ENCODE measurements around the gene DIP2B. TPM values are rescaled to one million over a fixed set of nuclear protein-coding genes. Genes with fewer than 3 reads are reported as not detected.
A peak's percentile ranks its signal among the peaks of the same experiment; 100 is the strongest.
"Not testable (repeated sequence)": the region's sequence is repeated elsewhere in the genome, so short reads cannot be mapped to it uniquely, and the experiment has no call there.

DIP2B gene
- total RNA-seq, 2 experiments from 2014 or later: 29.5 to 30.0 TPM

- H3K36me3 ChIP-seq (ENCODE audit: insufficient read depth, low read length): no peaks in the 10 kb centered on the region
- ATAC-seq (ENCODE audit: poor library complexity) (no peak), DNase-seq (no peak)
- H3K27me3 ChIP-seq (ENCODE audit: control insufficient read depth in 1 of 2, insufficient read depth in 2 of 2, low read length in 2 of 2): no peaks in the 10 kb centered on the region
- intact Hi-C loops (cut with DNase I, micrococcal nuclease): loop anchor here in 1 of 2 experiments (5.0 kb wide), 1 partner anchor 33 kb away; no protein-coding TSS in a partner anchor
- Mint-ChIP-seq H3K9me3 (no peaks in the 10 kb centered on the region), H3K36me3 (ENCODE audit: low read depth) (peaks cover 11% of the 10 kb centered on the region), H3K27ac (no peak overlapping the region), H3K27me3 (no peaks in the 10 kb centered on the region), H3K4me3 (peak overlapping the region; percentile 23), H3K4me1 (ENCODE audit: low read depth) (peaks cover 39% of the 10 kb centered on the region)
- H3K9me3 ChIP-seq (ENCODE audit: control insufficient read depth in 1 of 2, insufficient read depth in 1 of 2, low read length in 2 of 2): no peaks in the 10 kb centered on the region
- H3K4me1 ChIP-seq (ENCODE audit: insufficient read depth, low read length): peaks cover 67% of the 10 kb centered on the region
- no peak overlapping the region for H3K4me3 ChIP-seq (ENCODE audit: low read length)
- no peak for TF ChIP-seq CTCF (IDR thresholded peaks at IDR 0.05)
- peak overlapping the region; percentile 55 to 67 for H3K27ac ChIP-seq (ENCODE audit: low read depth in 1 of 2, low read length in 2 of 2)
- CTCF ChIA-PET: interaction anchor here (2.3 to 2.4 kb wide), 2 partner anchors 10 to 15 kb away, joined by 6 to 12 read pairs; partner anchors contain the start of gene DIP2B
- POLR2A ChIA-PET: interaction anchor here (5.3 kb wide), 1 partner anchor 12 kb away, joined by 75 read pairs; no protein-coding TSS in a partner anchor
These were observed 14.6 kb downstream of the DIP2B start for GRCh38 chr12:50519353-50519752.

- Histone ChIP-seq H3K27me3 (ENCODE audit: control insufficient read depth in 1 of 2, insufficient read depth in 2 of 2, low read length in 2 of 2) (no peaks in the 10 kb centered on the region), H3K36me3 (ENCODE audit: insufficient read depth, low read length) (no peaks in the 10 kb centered on the region), H3K4me3 (ENCODE audit: low read length) (peak overlapping the region; percentile 3), H3K9me3 (ENCODE audit: control insufficient read depth in 1 of 2, insufficient read depth in 1 of 2, low read length in 2 of 2) (no peaks in the 10 kb centered on the region), H3K4me1 (ENCODE audit: insufficient read depth, low read length) (peaks cover 56% of the 10 kb centered on the region), H3K27ac (ENCODE audit: low read depth in 1 of 2, low read length in 2 of 2) (peak overlapping the region; percentile 55 to 67)
- H3K27ac Mint-ChIP-seq: no peak overlapping the region
- no peak for ATAC-seq (ENCODE audit: poor library complexity)
- H3K4me3 Mint-ChIP-seq: peak overlapping the region; percentile 73
- no peak for TF ChIP-seq CTCF (IDR thresholded peaks at IDR 0.05)
- H3K4me1 Mint-ChIP-seq (ENCODE audit: low read depth): peaks cover 33% of the 10 kb centered on the region
- intact Hi-C loops (cut with DNase I, micrococcal nuclease): no loop called here
- no peaks in the 10 kb centered on the region for H3K9me3 Mint-ChIP-seq
- no peaks in the 10 kb centered on the region for H3K27me3 Mint-ChIP-seq
- DNase-seq: peak in 1 of 14 experiments; percentile 32
- POLR2A ChIA-PET: interaction anchor here (0.5 to 5.3 kb wide), 9 partner anchors 9 to 409 kb away, joined by 3 to 75 read pairs (median 3); partner anchors contain the start of genes COX14 and DIP2B
- CTCF ChIA-PET: interaction anchor here (0.7 to 2.4 kb wide), 3 partner anchors 11 to 758 kb away, joined by 3 to 12 read pairs (median 6); partner anchors contain the start of gene DIP2B
- H3K36me3 Mint-ChIP-seq (ENCODE audit: low read depth): peaks cover 15% of the 10 kb centered on the region
These were observed 15.8 kb downstream of the DIP2B start for GRCh38 chr12:50520416-50521207.

- H3K4me3 ChIP-seq (ENCODE audit: low read length); ATAC-seq (ENCODE audit: poor library complexity); DNase-seq; H3K27me3 ChIP-seq (ENCODE audit: control insufficient read depth in 1 of 2, insufficient read depth in 2 of 2, low read length in 2 of 2); H3K27me3 Mint-ChIP-seq; H3K36me3 ChIP-seq (ENCODE audit: insufficient read depth, low read length); intact Hi-C loops (cut with DNase I, micrococcal nuclease); H3K27ac ChIP-seq (ENCODE audit: low read depth in 1 of 2, low read length in 2 of 2); H3K27ac Mint-ChIP-seq; H3K4me3 Mint-ChIP-seq; H3K9me3 Mint-ChIP-seq; H3K9me3 ChIP-seq (ENCODE audit: control insufficient read depth in 1 of 2, insufficient read depth in 1 of 2, low read length in 2 of 2): not testable (repeated sequence)
- H3K4me1 ChIP-seq (ENCODE audit: insufficient read depth, low read length): peaks cover 45% of the 10 kb centered on the region
- POLR2A ChIA-PET: interaction anchor here (1.5 to 5.3 kb wide), 2 partner anchors 14 to 410 kb away, joined by 3 to 75 read pairs; partner anchors contain the start of gene COX14
- peaks cover 23% of the 10 kb centered on the region for H3K36me3 Mint-ChIP-seq (ENCODE audit: low read depth)
- H3K4me1 Mint-ChIP-seq (ENCODE audit: low read depth): peaks cover 33% of the 10 kb centered on the region
- CTCF ChIA-PET: interaction anchor here (2.4 kb wide), 1 partner anchor 17 kb away, joined by 12 read pairs; the partner anchor contains the start of gene DIP2B
These were observed 17.0 kb downstream of the DIP2B start for GRCh38 chr12:50521781-50522180.

All from CD4-positive, alpha-beta T cell (primary cell).